ENCODE data around the gene PEPD. TPM values are rescaled to one million over a fixed set of nuclear protein-coding genes. Genes with fewer than 3 reads are reported as not detected.
A peak's percentile ranks its signal among the peaks of the same experiment; 100 is the strongest.

PEPD gene
- total RNA-seq, 4 donors from 2014 or later: 92.6 to 323 (median 218) TPM

GRCh38 chr19:33522371-33522662 lies 726 bp upstream of the PEPD start:
- peaks cover 11 to 19% (median 13%) of the 10 kb centered on the region in 4 donors for H3K4me1 ChIP-seq
- H3K36me3 ChIP-seq: no peaks in the 10 kb centered on the region
- H3K9me3 ChIP-seq: no peaks in the 10 kb centered on the region
- intact Hi-C loops (cut with DNase I; ENCODE audit: low total_unique reads) (no loop called here), in situ Hi-C loops (cut with MboI; ENCODE audit: low pct_ligation_motif_present in 1 of 4, low pct_unique_long_range_greater_than_20kb in 1 of 4, low sequenced_read_pairs in 3 of 4) (no loop called here)
- peak overlapping the region in 3 of 4 donors; percentile 7 to 76 (median 75) for H3K27ac ChIP-seq
- WGBS, 2 donors (ENCODE audit: low coverage in 1 of 2): 69% methylated on average over 5 of the region's 5 CpGs; no CpG with 5 or more reads in 1 of the 2 donors
- DNase-seq: no peak
- peaks cover 3% of the 10 kb centered on the region for H3K27me3 ChIP-seq
- no peak for TF ChIP-seq POLR2AphosphoS5 (IDR thresholded peaks at IDR 0.05)
- TF ChIP-seq EP300 (IDR thresholded peaks at IDR 0.05; ENCODE audit: low read depth): no peak
- no peak for TF ChIP-seq CTCF (IDR thresholded peaks at IDR 0.05)
- no peak for TF ChIP-seq POLR2A (IDR thresholded peaks at IDR 0.05)
- peak overlapping the region in 3 of 4 donors; percentile 70 to 99 (median 88) for H3K4me3 ChIP-seq

- in situ Hi-C loops (cut with MboI; ENCODE audit: low pct_ligation_motif_present in 1 of 4, low pct_unique_long_range_greater_than_20kb in 1 of 4, low sequenced_read_pairs in 3 of 4): no loop called here
- Histone ChIP-seq H3K27me3 (no peaks in the 10 kb centered on the region), H3K36me3 (no peaks in the 10 kb centered on the region), H3K4me3 (peak overlapping the region; percentile 70 to 99 (median 81)), H3K4me1 (peaks cover 11 to 19% (median 13%) of the 10 kb centered on the region in 4 donors), H3K9me3 (no peaks in the 10 kb centered on the region), H3K27ac (peak overlapping the region; percentile 24 to 76 (median 70))
- intact Hi-C loops (cut with DNase I; ENCODE audit: low total_unique reads): no loop called here
- WGBS, 2 donors (ENCODE audit: low coverage in 1 of 2): 7 to 25% methylated on average over 4 to 13 of the region's 18 CpGs
- peak; percentile 38 for DNase-seq
- TF ChIP-seq POLR2A (IDR thresholded peaks at IDR 0.05): no peak
- TF ChIP-seq CTCF (IDR thresholded peaks at IDR 0.05): no peak
- TF ChIP-seq POLR2AphosphoS5 (IDR thresholded peaks at IDR 0.05): no peak
- TF ChIP-seq EP300 (IDR thresholded peaks at IDR 0.05; ENCODE audit: low read depth): no peak
Measured at GRCh38 chr19:33520844-33521479, 629 bp downstream of the PEPD start.

GRCh38 chr19:33520048-33520643 lies 1.4 kb downstream of the PEPD start:
- TF ChIP-seq EP300 (IDR thresholded peaks at IDR 0.05; ENCODE audit: low read depth) (no peak), CTCF (IDR thresholded peaks at IDR 0.05) (no peak), POLR2A (IDR thresholded peaks at IDR 0.05) (no peak), POLR2AphosphoS5 (IDR thresholded peaks at IDR 0.05) (no peak)
- no peak for DNase-seq
- in situ Hi-C loops (cut with MboI; ENCODE audit: low pct_ligation_motif_present in 1 of 4, low pct_unique_long_range_greater_than_20kb in 1 of 4, low sequenced_read_pairs in 3 of 4): no loop called here
- intact Hi-C loops (cut with DNase I; ENCODE audit: low total_unique reads): no loop called here
- Histone ChIP-seq H3K27ac (no peak overlapping the region), H3K4me1 (peaks cover 11 to 19% (median 13%) of the 10 kb centered on the region in 4 donors), H3K27me3 (no peaks in the 10 kb centered on the region), H3K9me3 (no peaks in the 10 kb centered on the region), H3K36me3 (no peaks in the 10 kb centered on the region), H3K4me3 (peak overlapping the region in 1 of 4 donors; percentile 99)
- WGBS, 2 donors (ENCODE audit: low coverage in 1 of 2): 65% methylated on average over 4 of the region's 4 CpGs; no CpG with 5 or more reads in 1 of the 2 donors

GRCh38 chr19:33519416-33519815 lies 2.2 kb downstream of the PEPD start:
- in situ Hi-C loops (cut with MboI; ENCODE audit: low pct_ligation_motif_present in 1 of 4, low pct_unique_long_range_greater_than_20kb in 1 of 4, low sequenced_read_pairs in 3 of 4) (no loop called here), intact Hi-C loops (cut with DNase I; ENCODE audit: low total_unique reads) (no loop called here)
- no peak for DNase-seq
- H3K4me3 ChIP-seq: no peak overlapping the region
- H3K27ac ChIP-seq: no peak overlapping the region
- no peaks in the 10 kb centered on the region for H3K27me3 ChIP-seq
- H3K4me1 ChIP-seq: peaks cover 11 to 19% (median 13%) of the 10 kb centered on the region in 4 donors
- TF ChIP-seq POLR2A (IDR thresholded peaks at IDR 0.05): no peak
- no peak for TF ChIP-seq POLR2AphosphoS5 (IDR thresholded peaks at IDR 0.05)
- no peak for TF ChIP-seq CTCF (IDR thresholded peaks at IDR 0.05)
- no peak for TF ChIP-seq EP300 (IDR thresholded peaks at IDR 0.05; ENCODE audit: low read depth)
- H3K36me3 ChIP-seq: no peaks in the 10 kb centered on the region
- no peaks in the 10 kb centered on the region for H3K9me3 ChIP-seq
- 83% methylated on average over 6 of the region's 6 CpGs; no CpG with 5 or more reads in 1 of the 2 donors for WGBS, 2 donors (ENCODE audit: low coverage in 1 of 2)

All from transverse colon (tissue), 4 donors.